SKM-1 treated with dmso at 0.1 percent for 144 hours (cell line): ENCODE measurements around the gene SCUBE1.

Source experiments
- DNase-seq: peaks from one replicate; lab custom pipeline; 2025; ENCODE audit not compliant: unreplicated experiment; lab: John Stamatoyannopoulos, UW

The SCUBE1 gene

GRCh38 chr22:43180670-43181069, 162.5 kb downstream of the SCUBE1 start:
- no peak for DNase-seq

DNA sequence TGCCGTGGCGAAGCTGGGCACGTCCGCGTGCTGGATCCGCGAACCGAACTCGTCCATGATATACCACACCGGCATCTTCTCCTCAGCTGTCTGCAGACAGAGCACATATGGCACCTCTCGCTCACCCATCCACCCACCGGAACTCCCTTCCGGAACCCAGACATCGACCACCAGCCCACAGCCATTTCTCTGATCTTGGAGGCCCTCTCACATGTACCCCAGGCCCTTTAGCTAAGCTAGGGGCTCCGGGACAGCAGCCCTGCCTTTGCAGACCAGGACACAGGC, 163.3 kb downstream of the SCUBE1 start:
- DNase-seq = no peak

DNA sequence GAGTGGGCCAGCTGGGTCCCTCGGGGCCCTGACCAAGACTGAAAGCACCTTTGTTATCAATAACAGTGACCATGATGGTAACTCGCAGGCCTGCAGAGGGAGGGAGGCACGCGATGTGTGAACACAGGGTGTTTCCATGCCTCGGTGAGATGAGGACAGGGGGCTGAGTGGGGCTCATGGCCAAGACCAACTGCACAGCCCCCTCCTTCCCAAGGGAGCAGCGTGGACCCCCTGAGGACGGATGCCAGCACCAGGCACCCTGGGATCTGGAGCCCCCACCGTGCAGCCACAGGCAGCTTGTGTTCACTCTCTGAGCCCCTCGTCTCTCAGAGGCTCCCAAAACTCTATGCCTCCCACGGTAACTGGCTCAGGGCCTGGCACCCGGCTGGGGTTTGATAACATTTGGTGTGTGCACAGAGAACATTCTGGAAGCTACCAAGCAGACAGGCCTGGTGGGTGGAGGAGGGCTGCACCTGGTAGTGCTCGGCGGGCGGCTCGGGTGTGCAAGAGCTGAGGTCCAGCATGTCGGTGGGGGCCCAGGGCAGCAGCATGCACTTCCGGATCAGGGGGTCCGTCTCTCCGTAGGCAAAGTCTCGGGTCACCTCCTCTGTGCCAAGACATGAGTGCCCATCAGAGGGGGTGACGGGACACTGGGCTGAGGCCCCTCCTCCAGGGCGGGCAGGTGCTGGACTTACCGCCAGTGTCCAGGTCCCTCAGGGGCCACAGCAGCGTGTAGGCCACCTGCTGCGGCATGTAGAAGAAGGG, 163.8 kb downstream of the SCUBE1 start:
- no peak for DNase-seq

GRCh38 chr22:43177479-43177878, 165.7 kb downstream of the SCUBE1 start:
- DNase-seq = no peak

GRCh38 chr22:43176090-43176489, 167.1 kb downstream of the SCUBE1 start:
- DNase-seq = no peak

GRCh38 chr22:43174941-43175531, 168.1 kb downstream of the SCUBE1 start:
- no peak for DNase-seq

DNA sequence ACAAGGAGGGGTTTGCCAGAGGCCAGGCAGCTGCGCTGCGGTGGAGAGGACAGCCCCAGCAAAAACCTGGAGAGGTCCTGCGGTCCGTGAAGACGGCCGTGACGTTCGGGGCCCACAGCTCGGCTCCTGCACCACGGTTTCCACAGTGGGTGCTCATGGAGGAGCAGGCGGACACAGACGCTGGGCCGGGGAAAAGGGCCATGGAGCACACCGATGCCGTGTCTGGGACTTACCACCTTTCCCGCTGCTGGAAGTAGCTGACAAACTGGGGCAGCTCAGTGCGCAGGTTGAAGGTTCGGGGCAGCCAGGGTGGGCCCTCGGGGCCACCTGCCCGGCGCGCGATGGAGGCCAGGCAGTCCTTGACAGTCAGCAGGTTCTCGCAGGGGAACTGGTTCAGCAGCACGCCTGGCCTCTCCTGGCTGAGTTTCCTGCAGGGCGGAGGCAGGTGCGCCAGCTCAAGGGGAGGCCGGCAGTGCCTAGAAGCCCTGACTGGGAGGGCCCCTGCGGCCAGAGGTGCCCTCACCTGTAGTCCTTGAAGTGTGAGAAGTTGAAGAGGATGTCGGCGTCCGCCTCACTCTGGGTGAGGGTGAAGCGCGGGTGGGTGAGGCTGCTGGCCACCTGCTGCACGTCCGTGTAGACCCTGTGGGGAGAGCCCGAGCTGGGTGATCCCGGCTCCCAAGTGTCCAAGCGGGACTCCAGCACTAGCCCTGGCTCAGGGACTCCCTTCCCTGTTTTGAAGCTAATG, 169.0 kb downstream of the SCUBE1 start:
- no peak for DNase-seq

DNA sequence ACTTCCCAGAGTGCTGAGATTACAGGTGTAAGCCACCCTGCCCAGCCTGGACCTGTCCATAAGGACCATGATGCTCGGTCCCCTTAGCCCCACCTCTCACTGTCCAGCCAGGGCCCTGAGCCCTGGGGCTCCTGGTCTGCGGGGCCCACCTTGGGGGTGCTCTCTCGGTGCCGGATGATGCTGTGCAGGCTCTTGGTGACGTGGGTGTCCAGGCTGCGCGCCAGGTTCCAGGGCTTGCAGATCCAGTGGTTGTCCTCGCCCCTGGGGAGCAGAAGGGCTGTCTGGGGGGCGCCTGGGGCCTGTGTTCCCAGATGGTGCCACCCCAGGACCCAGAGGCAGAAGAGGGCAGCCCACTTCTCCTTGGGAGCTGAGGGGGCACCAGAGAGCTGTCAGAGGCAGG, 169.6 kb downstream of the SCUBE1 start:
- no peak for DNase-seq

DNA sequence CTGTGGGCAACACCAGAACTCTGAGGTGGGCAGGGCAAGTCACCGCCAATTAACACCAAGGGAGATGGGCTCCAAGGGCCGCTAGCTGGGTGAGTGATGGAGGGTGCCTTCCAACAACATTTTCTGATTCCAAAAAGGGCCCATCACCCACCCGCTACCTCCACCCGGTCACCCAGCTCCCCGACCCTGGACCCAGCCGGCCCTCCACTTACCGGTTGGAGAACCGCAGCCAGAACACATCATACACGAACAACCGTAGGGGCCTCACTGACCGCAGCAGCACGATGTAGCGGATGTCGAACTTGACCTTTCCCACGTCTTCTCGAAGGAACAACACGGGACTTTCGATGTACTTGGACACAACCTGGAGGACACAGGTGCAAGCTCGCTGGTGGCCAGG, 171.0 kb downstream of the SCUBE1 start:
- no peak for DNase-seq

- no peak for DNase-seq
Observed at GRCh38 chr22:43171607-43172006, 171.6 kb downstream of the SCUBE1 start.

DNA sequence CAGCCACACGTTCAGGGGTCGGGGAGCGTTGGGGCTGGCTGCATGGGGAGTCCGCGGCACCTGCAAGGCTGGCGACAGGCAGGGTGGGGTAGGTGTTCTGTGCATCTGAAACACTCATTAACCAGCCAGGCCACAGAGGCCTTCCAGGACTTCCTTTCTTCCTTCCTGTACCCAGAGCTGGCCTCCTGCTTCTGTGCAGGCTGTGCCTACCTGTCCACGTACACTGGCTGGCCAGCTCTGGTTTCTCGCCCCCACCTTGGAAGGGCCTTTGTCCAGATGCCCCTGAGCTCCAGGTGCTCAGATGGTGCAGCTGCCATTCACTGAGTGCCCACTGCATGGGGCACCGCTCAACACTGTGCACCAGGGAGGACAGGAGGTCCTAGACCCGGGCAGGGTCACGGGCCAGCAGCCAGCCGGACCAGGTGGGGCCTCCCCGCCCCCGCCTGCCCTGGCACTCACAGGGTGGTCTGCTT, 172.1 kb downstream of the SCUBE1 start:
- DNase-seq = no peak

GRCh38 chr22:43170131-43170480, 173.1 kb downstream of the SCUBE1 start:
- DNase-seq = no peak

DNA sequence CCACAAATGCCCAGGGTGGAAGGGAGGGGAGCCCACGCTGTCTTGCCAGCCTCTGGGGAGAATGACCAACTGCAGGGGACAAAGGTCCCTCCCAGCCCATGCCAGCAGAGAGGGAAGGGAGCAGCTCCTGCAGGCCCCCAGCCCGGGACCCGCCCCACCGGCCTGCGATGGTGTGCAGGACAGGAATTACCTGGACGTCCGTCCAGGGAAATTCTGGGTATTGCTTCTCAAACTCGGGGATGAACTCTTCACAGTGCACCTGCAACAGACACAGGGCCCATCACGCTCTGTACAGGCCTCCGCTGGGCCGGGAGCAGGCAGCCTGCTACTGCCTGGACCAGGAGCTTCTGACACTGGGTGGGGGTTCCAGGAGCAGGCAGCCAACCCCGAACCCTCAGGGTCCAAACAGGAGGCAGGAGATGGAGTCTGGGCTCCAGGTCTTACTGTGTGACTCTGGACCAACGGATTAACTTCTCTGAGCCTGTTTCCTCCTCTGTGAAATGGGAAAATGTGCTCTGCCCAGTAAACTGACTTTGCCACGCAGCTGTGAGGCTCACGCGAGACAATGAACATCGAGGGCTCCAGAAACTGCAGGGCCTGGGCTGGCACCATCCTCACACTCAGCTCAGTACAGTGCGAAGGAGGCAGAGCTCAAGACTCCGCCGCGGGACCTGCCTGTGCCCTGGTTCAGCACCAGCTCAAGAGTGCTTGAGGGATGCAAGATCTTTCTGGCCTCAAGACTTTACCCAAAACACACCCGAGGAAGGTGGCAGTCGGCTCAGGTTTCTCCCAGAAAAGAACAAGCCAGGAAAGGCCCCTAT, 173.7 kb downstream of the SCUBE1 start:
- no peak for DNase-seq

DNA sequence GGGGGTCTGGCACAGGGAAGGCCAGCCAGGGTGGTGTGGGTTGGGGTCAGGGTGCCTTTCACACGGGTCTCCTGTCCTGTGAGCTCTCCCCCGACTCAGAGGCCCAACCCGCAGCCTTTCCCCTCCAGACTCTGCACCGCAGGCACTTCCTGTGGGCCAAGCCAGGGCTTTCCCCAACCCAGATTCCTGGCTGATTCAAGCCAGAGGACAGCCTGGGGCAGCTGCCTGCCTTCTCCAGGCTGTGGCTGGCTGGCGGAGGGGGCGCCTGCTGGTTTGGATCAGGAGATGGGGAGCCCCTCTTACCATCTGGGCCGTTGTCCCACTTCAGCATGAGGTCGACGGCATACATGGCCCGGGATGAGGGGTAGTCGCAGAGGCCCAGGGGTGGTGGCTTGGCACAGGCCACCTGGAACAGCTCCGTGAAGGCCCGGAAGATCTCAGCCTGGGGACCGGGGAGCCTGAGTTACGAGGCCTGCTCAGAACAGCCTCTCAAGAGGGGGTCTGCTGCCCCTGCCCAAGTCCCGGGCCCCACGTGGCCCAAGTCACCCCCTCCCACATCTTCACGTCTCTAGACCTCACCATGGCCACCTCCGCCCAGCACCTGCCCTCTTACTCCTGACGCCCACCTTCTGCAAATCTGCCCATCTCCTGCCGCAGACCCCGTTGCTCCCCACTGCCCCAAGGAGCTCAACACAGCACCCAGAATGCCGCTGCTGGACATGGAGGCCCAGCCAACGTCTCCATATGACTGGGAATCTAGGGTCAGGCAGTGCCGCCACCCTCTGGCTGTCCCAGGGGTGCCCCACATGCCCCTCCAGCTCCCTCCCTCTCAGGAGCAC, 174.5 kb downstream of the SCUBE1 start:
- DNase-seq = no peak

GRCh38 chr22:43167001-43167589, 176.1 kb downstream of the SCUBE1 start:
- DNase-seq = no peak

GRCh38 chr22:43166132-43166930, 176.8 kb downstream of the SCUBE1 start:
- DNase-seq = no peak

GRCh38 chr22:43164636-43165035, 178.5 kb downstream of the SCUBE1 start:
- no peak for DNase-seq

- no peak for DNase-seq
Observed at GRCh38 chr22:43163241-43163795, 179.9 kb downstream of the SCUBE1 start.
